Stimulated activated CD4-positive, alpha-beta T cell treated with anti-CD3 and anti-CD28 coated beads, Interleukin-2, amount 100 ng/mL, for 48 hours (primary cell): ENCODE results near the gene PMS1.
"Not testable (repeated sequence)": the region's sequence is repeated elsewhere in the genome, so short reads cannot be mapped to it uniquely, and the experiment has no call there.

Experiments
- DNase-seq, 2 donors: peaks; one replicate each; pipeline ENCODE4 v3.0.0-alpha.2; 2020

The PMS1 gene

DNA sequence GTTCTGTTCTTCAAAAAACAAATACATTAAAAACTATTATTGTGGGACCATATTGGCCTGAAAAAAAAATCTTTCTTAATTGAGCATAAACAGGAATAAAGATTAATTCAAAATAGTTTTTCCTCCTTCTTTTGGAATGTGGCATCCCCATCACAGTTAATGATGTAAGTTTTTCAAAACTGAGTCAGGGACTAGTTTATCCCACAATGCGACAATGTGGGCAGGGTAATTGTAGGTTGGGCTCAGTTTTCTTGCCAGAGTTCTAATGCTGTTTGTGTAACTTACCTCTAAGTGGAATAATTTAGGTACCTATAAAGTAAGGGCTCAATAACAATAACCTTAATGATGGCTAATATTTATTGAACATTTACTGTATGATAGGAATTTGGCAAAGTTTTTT lies 82.0 kb downstream of the PMS1 start:
- no peak for DNase-seq

- no peak for DNase-seq
Observed at GRCh38 chr2:189868896-189869295, 84.6 kb downstream of the PMS1 start.

GRCh38 chr2:189870381-189871085 lies 86.3 kb downstream of the PMS1 start:
- DNase-seq, result no peak

GRCh38 chr2:189873696-189874095 lies 89.4 kb downstream of the PMS1 start:
- DNase-seq, result no peak

GRCh38 chr2:189874586-189875320 lies 90.5 kb downstream of the PMS1 start:
- DNase-seq, result no peak

DNA sequence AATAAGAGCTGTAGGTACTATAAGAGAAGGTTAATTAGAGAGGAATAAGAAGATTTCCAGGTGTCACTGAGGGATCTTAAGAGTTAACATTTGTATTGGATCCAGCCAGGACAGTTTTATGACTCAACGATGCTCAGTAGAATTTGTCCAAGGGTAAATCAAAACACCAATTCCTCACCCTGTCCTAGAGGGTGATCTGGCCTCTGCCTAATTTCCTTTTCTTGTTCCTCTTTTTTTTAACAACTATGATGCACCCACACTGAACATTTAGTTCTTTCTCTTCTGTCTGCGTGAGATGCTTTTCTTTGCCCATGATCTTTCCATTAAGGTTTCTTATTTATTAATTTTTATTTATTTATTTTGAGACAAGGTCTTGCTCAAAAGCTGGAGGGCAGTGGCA lies 92.0 kb downstream of the PMS1 start:
- DNase-seq, result no peak

GRCh38 chr2:189879716-189880081 lies 95.4 kb downstream of the PMS1 start:
- DNase-seq, result no peak

GRCh38 chr2:189880429-189880828 lies 96.2 kb downstream of the PMS1 start:
- no peak for DNase-seq

DNA sequence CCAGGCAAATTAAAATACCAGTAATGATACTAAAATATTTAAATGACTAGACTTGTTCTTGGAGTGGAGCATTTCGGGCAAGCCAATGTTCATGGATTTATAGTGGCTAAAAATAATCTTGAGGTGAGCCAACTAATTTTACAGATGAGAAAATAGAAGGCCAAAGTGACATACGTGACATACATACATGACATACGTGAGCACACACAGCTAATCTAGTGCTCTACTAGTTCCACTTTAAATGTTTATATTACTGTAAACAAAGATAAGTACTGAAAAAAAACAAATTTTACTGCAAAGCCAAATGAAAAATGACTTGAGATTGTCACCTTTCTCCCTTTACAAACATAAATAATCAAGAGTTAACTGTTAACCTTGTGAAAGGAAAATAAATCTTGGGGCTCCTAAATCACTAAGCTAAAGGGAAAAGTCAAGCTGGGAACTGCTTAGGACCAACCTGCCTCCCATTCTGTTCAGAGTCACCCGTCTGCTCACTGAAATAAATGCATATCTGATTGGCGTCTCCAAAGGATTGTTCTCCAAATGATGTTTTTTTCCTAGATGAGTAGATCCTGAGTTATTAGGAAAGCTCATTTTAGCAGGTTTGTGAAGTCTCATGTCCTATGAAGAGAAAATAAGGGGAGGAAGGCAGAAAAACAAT lies 96.7 kb downstream of the PMS1 start:
- DNase-seq, result no peak

GRCh38 chr2:189885368-189885767 lies 101.1 kb downstream of the PMS1 start:
- DNase-seq, result no peak

DNA sequence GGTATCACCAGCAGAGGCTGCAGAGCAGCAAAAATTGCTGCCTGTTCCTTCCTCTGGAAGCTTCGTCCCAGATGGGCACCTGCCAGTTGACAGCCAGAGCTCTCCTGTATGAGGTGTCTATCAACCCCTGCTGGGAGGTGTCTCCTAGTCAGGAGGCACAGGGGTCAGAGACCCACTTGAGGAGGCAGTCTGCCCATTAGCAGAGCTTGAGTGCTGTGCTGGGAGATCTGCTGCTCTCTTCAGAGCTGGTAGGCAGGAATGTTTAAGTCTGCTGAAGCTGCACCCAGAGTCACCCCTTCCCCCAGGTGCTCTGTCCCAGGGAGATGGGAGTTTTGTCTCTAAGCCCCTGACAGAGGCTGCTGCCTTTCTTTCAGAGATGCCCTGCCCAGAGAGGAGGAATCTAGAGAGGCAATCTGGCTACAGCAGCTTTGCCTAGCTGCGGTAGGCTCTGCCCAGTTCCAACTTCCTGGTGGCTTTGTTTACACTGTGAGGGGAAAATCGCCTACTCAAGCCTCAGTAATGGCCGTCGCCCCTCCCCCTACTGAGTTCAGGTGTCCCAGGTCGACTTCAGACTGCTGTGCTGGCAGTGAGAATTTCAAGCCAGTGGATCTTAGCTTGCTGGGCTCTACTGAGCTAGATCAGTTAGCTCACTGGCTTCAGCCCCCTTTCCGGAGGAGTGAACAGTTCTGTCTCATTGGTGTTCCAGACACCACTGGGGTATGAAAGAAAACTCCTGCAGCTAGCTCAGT lies 108.5 kb downstream of the PMS1 start:
- DNase-seq, result not testable (repeated sequence)

DNA sequence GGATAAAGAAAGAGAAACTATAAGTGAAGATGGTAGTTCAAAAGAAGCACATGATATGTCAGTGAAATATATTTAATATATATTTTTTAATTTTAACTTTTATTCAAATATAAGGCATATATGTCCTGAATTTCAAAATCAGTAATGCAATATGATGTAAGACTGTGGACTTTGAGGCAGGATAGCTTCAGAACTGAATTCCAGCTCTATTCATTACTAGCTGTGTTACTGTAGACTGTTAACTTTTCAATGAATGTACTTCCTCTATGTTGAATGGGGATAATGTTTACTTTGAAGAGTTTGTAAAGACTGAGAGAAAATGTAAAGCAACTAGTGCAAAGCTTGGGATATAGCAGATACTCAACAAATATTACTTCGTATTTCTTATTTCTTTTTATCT lies 112.6 kb downstream of the PMS1 start:
- DNase-seq, result no peak

DNA sequence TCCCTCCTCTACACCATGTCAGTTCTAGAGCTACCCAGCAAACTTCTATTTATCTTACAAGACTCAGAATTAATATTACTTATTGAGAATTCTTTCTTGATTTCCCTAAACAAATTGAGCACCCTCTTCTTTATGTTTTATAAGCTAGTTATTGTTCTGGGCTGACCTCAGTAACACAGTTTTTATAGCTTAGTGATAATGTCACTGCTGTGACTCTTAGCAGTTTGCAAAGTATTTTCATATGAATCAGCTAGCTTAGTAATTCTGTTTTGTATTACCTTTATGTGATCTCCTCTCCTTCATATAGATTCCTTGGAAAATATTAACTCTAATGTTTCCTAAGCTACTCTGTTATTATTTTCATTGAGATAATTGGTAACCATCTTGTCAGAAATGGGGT lies 114.9 kb downstream of the PMS1 start:
- no peak for DNase-seq

- DNase-seq, result no peak
Observed at GRCh38 chr2:189900726-189901125, 116.5 kb downstream of the PMS1 start.

GRCh38 chr2:189901664-189902063 lies 117.4 kb downstream of the PMS1 start:
- no peak for DNase-seq

DNA sequence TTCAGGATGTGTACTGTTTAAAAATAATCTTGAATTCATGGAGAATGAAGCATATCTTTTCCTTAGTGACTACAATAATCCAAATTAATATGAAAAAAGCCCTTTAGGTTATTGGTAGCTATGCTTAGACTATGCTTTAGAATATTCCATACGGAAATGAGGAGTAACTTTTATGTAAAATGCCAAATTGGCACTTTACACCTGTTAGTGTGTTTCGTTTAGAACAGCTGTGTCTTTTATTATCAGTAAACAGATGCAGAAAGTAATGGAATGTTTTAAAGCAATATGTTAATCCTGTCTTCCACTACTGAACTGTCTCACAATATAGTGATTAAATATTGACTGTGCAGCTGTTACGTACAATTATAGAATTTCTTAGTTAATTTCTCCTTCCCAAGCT lies 129.6 kb downstream of the PMS1 start:
- no peak for DNase-seq

DNA sequence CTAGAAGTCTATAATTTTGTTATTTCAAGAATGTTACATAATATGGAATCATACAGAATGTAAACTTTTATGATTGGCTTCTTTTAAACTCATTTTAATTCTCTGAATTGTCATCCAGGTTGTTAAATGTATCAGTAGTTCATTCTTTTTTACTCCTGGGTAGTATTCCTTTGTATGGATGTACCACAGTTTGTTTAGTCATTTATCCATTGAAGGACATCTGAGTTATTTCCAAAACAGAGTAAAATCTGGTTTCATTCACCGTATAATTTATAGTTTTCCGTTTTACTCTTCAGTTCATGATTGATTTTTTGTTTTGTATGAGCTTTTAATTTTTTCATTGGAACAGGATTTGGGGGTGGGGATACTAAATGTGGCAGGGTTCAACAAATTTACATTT lies 132.4 kb downstream of the PMS1 start:
- no peak for DNase-seq
